CD4-positive, alpha-beta T cell (primary cell): ENCODE results near the gene TSPAN7. TPM values are rescaled to one million over a fixed set of nuclear protein-coding genes. Genes with fewer than 3 reads are reported as not detected.

Experiments
- ATAC-seq: fragments of 200-7000 bp; cut with Tn5 transposase; one replicate; pipeline ENCODE4 v1.10.0; 2022; ENCODE audit warnings: mild to moderate bottlenecking; ENCODE audit not compliant: poor library complexity
- CTCF ChIA-PET: fragments of 350-600 bp; sonication (Branson Sonifier 250); formaldehyde crosslinking; loops from one replicate; lab custom pipeline; 2021; ENCODE audit warnings: antibody characterized with exemption, inconsistent platforms; lab: Charles Lee
- POLR2A ChIA-PET: fragments of 350-600 bp; sonication (Branson Sonifier 250); formaldehyde crosslinking; loops from one replicate; lab custom pipeline; 2021; ENCODE audit warnings: antibody characterized with exemption, inconsistent platforms; lab: Charles Lee
- DNase-seq, 14 experiments: peaks; one replicate each; pipeline ENCODE4 v3.0.0-alpha.2; 2013 to 2020; ENCODE audit warnings: mixed read lengths in 2 of 14
- H3K27ac ChIP-seq, 2 donors: one replicate each; pipeline versions ENCODE4 v1.5.1 to v1.7.0; 2013; ENCODE audit warnings: low read length in 2 of 2, low read depth in 1 of 2, mild to moderate bottlenecking in 1 of 2
- H3K27me3 ChIP-seq, 2 experiments: 1 replicate in 1 of 2; 2 replicates in 1 of 2; pipeline versions ENCODE4 v1.6.1 to v1.7.0; 2013; ENCODE audit warnings: low read length in 2 of 2, control low read depth in 1 of 2, mild to moderate bottlenecking in 1 of 2, moderate library complexity in 1 of 2; ENCODE audit not compliant: insufficient read depth in 2 of 2, control insufficient read depth in 1 of 2
- H3K36me3 ChIP-seq: one replicate; pipeline ENCODE4 v1.6.1; 2013; ENCODE audit warnings: low read length, control low read depth; ENCODE audit not compliant: insufficient read depth
- H3K4me1 ChIP-seq: one replicate; pipeline ENCODE4 v1.6.1; 2013; ENCODE audit warnings: low read length, control low read depth; ENCODE audit not compliant: insufficient read depth
- H3K4me3 ChIP-seq: one replicate; pipeline ENCODE4 v1.5.1; 2013; ENCODE audit warnings: mild to moderate bottlenecking, low read length, moderate library complexity
- H3K9me3 ChIP-seq, 2 experiments: 1 replicate in 1 of 2; 2 replicates in 1 of 2; pipeline versions ENCODE4 v1.6.1 to v1.7.0; 2013; ENCODE audit warnings: low read length in 2 of 2, mild to moderate bottlenecking in 2 of 2, control low read depth in 1 of 2, moderate library complexity in 1 of 2; ENCODE audit not compliant: control insufficient read depth in 1 of 2, insufficient read depth in 1 of 2
- H3K27ac Mint-ChIP-seq: one replicate; pipeline ENCODE4 v1.8.0; 2020; ENCODE audit warnings: mixed read lengths
- H3K27me3 Mint-ChIP-seq: one replicate; pipeline ENCODE4 v1.8.0; 2021; ENCODE audit warnings: mixed read lengths
- H3K36me3 Mint-ChIP-seq: one replicate; pipeline ENCODE4 v1.8.0; 2021; ENCODE audit warnings: low read depth, mixed read lengths
- H3K4me1 Mint-ChIP-seq: one replicate; pipeline ENCODE4 v1.8.0; 2021; ENCODE audit warnings: low read depth, mixed read lengths
- H3K4me3 Mint-ChIP-seq: one replicate; pipeline ENCODE4 v1.8.0; 2020; ENCODE audit warnings: mild to moderate bottlenecking, mixed read lengths
- H3K9me3 Mint-ChIP-seq: one replicate; pipeline ENCODE4 v1.8.0; 2020; ENCODE audit warnings: mixed read lengths
- CTCF ChIP-seq: fragments of 200-600 bp; IDR thresholded peaks from one replicate; pipeline ENCODE4 v1.8.0; 2022; ENCODE audit warnings: antibody characterized with exemption, mild to moderate bottlenecking
- intact Hi-C, 2 experiments: fragments of 100-400 bp; cut with DNase I in 1 of 2; cut with micrococcal nuclease in 1 of 2; formaldehyde crosslinking; loops; one replicate each; pipeline versions ENCODE4 v1.15.1 to v1.9.0; 2023 to 2025; cut with DNase I, micrococcal nuclease
- total RNA-seq, 174 experiments: library from RNA in 2 of 174; stranded (reverse) in 2 of 174; gene quantifications; one replicate each; pipeline ENCODE4 v1.2.3 and lab custom pipeline; 2021 to 2026

The TSPAN7 gene
- total RNA-seq, 2 experiments from 2014 or later, result 0.36 TPM; not detected in 1

- no peaks in the 10 kb centered on the region for H3K4me1 Mint-ChIP-seq
- Histone ChIP-seq H3K9me3 (no peaks in the 10 kb centered on the region), H3K36me3 (no peaks in the 10 kb centered on the region), H3K27me3 (peaks cover 0 to 4% of the 10 kb centered on the region in 2 experiments), H3K27ac (no peak overlapping the region), H3K4me3 (no peak overlapping the region), H3K4me1 (no peaks in the 10 kb centered on the region)
- no peaks in the 10 kb centered on the region for H3K36me3 Mint-ChIP-seq
- intact Hi-C loops, result no loop called here
- TF ChIP-seq CTCF, result no peak
- DNase-seq (no peak), ATAC-seq (no peak)
- H3K9me3 Mint-ChIP-seq, result no peaks in the 10 kb centered on the region
- ChIA-PET POLR2A (no interaction called here), CTCF (no interaction called here)
- no peaks in the 10 kb centered on the region for H3K27me3 Mint-ChIP-seq
- H3K27ac Mint-ChIP-seq, result no peak overlapping the region
- no peak overlapping the region for H3K4me3 Mint-ChIP-seq
Measured at GRCh38 chrX:38571058-38571457, 9.7 kb downstream of the TSPAN7 start.

- H3K4me1 Mint-ChIP-seq, result no peaks in the 10 kb centered on the region
- Histone ChIP-seq H3K36me3 (no peaks in the 10 kb centered on the region), H3K4me1 (no peaks in the 10 kb centered on the region), H3K4me3 (no peak overlapping the region), H3K27ac (no peak overlapping the region), H3K27me3 (peaks cover 0 to 4% of the 10 kb centered on the region in 2 experiments), H3K9me3 (no peaks in the 10 kb centered on the region)
- DNase-seq, result no peak
- CTCF ChIA-PET, result no interaction called here
- intact Hi-C loops, result no loop called here
- TF ChIP-seq CTCF, result no peak
- no peak overlapping the region for H3K4me3 Mint-ChIP-seq
- H3K36me3 Mint-ChIP-seq, result no peaks in the 10 kb centered on the region
- H3K27ac Mint-ChIP-seq, result no peak overlapping the region
- no peaks in the 10 kb centered on the region for H3K9me3 Mint-ChIP-seq
- H3K27me3 Mint-ChIP-seq, result no peaks in the 10 kb centered on the region
- no peak for ATAC-seq
- POLR2A ChIA-PET, result no interaction called here
Measured at GRCh38 chrX:38574858-38575257, 13.5 kb downstream of the TSPAN7 start.

GRCh38 chrX:38575888-38576287, 14.5 kb downstream of the TSPAN7 start:
- no peaks in the 10 kb centered on the region for H3K36me3 Mint-ChIP-seq
- Histone ChIP-seq H3K27ac (no peak overlapping the region), H3K27me3 (peaks cover 0 to 4% of the 10 kb centered on the region in 2 experiments), H3K4me3 (no peak overlapping the region), H3K4me1 (no peaks in the 10 kb centered on the region), H3K36me3 (no peaks in the 10 kb centered on the region), H3K9me3 (no peaks in the 10 kb centered on the region)
- ChIA-PET POLR2A (no interaction called here), CTCF (no interaction called here)
- no peak overlapping the region for H3K4me3 Mint-ChIP-seq
- intact Hi-C loops, result no loop called here
- no peaks in the 10 kb centered on the region for H3K4me1 Mint-ChIP-seq
- no peak overlapping the region for H3K27ac Mint-ChIP-seq
- no peak for TF ChIP-seq CTCF
- no peaks in the 10 kb centered on the region for H3K27me3 Mint-ChIP-seq
- DNase-seq (no peak), ATAC-seq (no peak)
- H3K9me3 Mint-ChIP-seq, result no peaks in the 10 kb centered on the region
